GM12878 (cell line): Measurements from ENCODE around the gene PTPRN2. TPM values are rescaled to one million over a fixed set of nuclear protein-coding genes. Genes with fewer than 3 reads are reported as not detected.

ENCODE experiments used
- BCL3 ChIP-seq: IDR thresholded peaks from 2 replicates; pipeline ENCODE4 v1.6.1; 2011; ENCODE audit warnings: borderline replicate concordance, low read depth, mild to moderate bottlenecking, moderate library complexity, low read length; ENCODE audit not compliant: insufficient read depth, poor library complexity, severe bottlenecking
- CHD2 ChIP-seq: IDR thresholded peaks from 2 replicates; pipeline ENCODE4 v1.6.1; 2011; ENCODE audit warnings: low read depth, low read length, improper control_type of control experiment, borderline replicate concordance
- DPF2 ChIP-seq: fragments of 450-650 bp; IDR thresholded peaks from 2 replicates; pipeline ENCODE4 v1.6.1; 2017; ENCODE audit warnings: mild to moderate bottlenecking
- JUNB ChIP-seq: IDR thresholded peaks from 2 replicates; pipeline ENCODE4 v1.6.1; 2016; ENCODE audit warnings: antibody characterized with exemption, mild to moderate bottlenecking
- MEF2A ChIP-seq: IDR thresholded peaks from 2 replicates; pipeline ENCODE4 v1.6.1; 2011; ENCODE audit warnings: low read depth, mild to moderate bottlenecking, low read length, moderate library complexity; ENCODE audit not compliant: insufficient read depth
- PAX5 ChIP-seq: IDR thresholded peaks from 2 replicates; pipeline ENCODE4 v1.6.1; 2011; ENCODE audit warnings: low read depth, low read length, borderline replicate concordance
- SMARCA5 ChIP-seq: fragments of 450-650 bp; IDR thresholded peaks from 2 replicates; pipeline ENCODE4 v1.6.1; 2017; ENCODE audit warnings: mild to moderate bottlenecking
- SUPT20H ChIP-seq: IDR thresholded peaks from 2 replicates; pipeline ENCODE4 v1.6.1; 2011; ENCODE audit warnings: low read depth, mild to moderate bottlenecking, low read length, moderate library complexity, borderline replicate concordance; ENCODE audit not compliant: control insufficient read depth
- polyA plus RNA-seq, 11 experiments: library from polyadenylated mRNA; depleted of rRNA in 4 of 11; unstranded in 6 of 11; stranded (reverse) in 5 of 11; fragments of >200 nt; fragmentation: Nextera tagmentation in 4 of 11; fragmentation: Illumina TruSeq in 1 of 11; extraction: Ambion mirVana in 4 of 11; extraction: Trizol in 1 of 11; gene quantifications; 1 replicate in 1 of 11; 2 replicates in 10 of 11; pipeline versions ENCODE4 v1.2.1 to v1.2.3, GENCODE V29; 2011 to 2016; ENCODE audit warnings: inconsistent platforms in 2 of 11, missing spikeins in 2 of 11, low read depth in 1 of 11
- total RNA-seq, 4 experiments: library from RNA; depleted of rRNA in 3 of 4; stranded (reverse); fragments of >200 nt in 3 of 4; fragmentation: Illumina TruSeq in 1 of 4; extraction: Trizol in 1 of 4; gene quantifications; 2 replicates each; pipeline versions ENCODE4 v1.2.1 to v1.2.3, GENCODE V29; 2013 to 2021
- TF ChIP-seq, protein P1 (sequence below): fragments of 450-650 bp; formaldehyde crosslinking; IDR thresholded peaks from 2 replicates; pipeline ENCODE4 v1.4.0; 2020; ENCODE audit warnings: mild to moderate bottlenecking, moderate library complexity

The PTPRN2 gene
- total and polyA plus RNA-seq, 10 of the 15 experiments (the other 5 are each of a cell fraction or from before 2014, with no cell fraction given), result 5.4 TPM; not detected in 9

DNA sequence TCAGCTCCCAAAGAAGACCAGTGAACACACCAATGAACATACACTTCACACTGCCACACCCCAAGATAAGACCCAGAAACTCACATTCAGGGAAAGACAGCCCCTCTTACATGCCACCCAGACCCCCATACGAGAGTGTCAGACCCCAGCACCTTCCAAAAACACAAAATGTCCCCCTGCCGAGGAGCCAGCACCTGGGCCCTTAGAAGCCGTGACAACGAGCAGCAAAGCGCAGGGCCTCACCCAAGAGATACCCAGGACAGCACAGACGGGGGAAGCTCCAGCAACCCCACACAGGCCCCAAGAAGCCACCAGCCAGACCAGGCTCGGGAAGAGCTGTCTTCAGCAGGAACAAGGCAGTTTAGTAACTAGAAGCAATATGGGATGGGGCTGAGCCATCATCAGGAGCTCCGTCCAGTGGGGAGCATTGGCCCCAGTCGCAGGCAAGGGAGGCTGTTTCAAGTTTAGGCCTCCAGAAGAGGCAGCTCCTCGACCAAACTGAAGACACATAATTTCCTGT is 243.6 kb downstream of the PTPRN2 start (continued):
- TF ChIP-seq MEF2A, result no peak
- no peak for TF ChIP-seq PAX5
- no peak for TF ChIP-seq BCL3
- TF ChIP-seq JUNB, result no peak
- no peak for TF ChIP-seq SUPT20H
- TF ChIP-seq SMARCA5, result no peak
- TF ChIP-seq DPF2, result no peak
- no peak for TF ChIP-seq CHD2
- TF ChIP-seq, protein P1, sequence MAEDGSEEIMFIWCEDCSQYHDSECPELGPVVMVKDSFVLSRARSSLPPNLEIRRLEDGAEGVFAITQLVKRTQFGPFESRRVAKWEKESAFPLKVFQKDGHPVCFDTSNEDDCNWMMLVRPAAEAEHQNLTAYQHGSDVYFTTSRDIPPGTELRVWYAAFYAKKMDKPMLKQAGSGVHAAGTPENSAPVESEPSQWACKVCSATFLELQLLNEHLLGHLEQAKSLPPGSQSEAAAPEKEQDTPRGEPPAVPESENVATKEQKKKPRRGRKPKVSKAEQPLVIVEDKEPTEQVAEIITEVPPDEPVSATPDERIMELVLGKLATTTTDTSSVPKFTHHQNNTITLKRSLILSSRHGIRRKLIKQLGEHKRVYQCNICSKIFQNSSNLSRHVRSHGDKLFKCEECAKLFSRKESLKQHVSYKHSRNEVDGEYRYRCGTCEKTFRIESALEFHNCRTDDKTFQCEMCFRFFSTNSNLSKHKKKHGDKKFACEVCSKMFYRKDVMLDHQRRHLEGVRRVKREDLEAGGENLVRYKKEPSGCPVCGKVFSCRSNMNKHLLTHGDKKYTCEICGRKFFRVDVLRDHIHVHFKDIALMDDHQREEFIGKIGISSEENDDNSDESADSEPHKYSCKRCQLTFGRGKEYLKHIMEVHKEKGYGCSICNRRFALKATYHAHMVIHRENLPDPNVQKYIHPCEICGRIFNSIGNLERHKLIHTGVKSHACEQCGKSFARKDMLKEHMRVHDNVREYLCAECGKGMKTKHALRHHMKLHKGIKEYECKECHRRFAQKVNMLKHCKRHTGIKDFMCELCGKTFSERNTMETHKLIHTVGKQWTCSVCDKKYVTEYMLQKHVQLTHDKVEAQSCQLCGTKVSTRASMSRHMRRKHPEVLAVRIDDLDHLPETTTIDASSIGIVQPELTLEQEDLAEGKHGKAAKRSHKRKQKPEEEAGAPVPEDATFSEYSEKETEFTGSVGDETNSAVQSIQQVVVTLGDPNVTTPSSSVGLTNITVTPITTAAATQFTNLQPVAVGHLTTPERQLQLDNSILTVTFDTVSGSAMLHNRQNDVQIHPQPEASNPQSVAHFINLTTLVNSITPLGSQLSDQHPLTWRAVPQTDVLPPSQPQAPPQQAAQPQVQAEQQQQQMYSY (CRISPR knock-in tag), result no peak
- TF ChIP-seq, all 136 proteins: peak for 0
